VCaP (cell line): ENCODE measurements around the gene HOXD13.

Experiments
- H3K27ac ChIP-seq: fragments of 450-650 bp; 2 replicates; pipeline ENCODE4 v1.5.1; 2017
- TF ChIP-seq, protein P1 (sequence below): fragments of 450-650 bp; conservative IDR thresholded peaks from 2 replicates; pipeline ENCODE4 v1.5.1; 2017; ENCODE audit warnings: mild to moderate bottlenecking, moderate library complexity

Gene HOXD13

DNA sequence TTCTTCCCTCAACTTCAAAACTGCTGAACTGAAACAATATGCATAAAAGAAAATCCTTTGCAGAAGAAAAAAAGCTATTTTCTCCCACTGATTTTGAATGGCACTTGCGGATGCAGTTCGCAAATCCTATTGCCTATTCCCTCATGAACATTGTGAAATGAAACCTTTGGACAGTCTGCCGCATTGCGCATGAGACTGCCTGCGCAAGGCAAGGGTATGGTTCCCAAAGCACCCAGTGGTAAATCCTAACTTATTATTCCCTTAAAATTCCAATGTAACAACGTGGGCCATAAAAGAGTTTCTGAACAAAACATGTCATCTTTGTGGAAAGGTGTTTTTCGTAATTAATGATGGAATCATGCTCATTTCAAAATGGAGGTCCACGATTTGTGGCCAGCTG lies 45.4 kb downstream of the HOXD13 start:
- TF ChIP-seq, protein P1, sequence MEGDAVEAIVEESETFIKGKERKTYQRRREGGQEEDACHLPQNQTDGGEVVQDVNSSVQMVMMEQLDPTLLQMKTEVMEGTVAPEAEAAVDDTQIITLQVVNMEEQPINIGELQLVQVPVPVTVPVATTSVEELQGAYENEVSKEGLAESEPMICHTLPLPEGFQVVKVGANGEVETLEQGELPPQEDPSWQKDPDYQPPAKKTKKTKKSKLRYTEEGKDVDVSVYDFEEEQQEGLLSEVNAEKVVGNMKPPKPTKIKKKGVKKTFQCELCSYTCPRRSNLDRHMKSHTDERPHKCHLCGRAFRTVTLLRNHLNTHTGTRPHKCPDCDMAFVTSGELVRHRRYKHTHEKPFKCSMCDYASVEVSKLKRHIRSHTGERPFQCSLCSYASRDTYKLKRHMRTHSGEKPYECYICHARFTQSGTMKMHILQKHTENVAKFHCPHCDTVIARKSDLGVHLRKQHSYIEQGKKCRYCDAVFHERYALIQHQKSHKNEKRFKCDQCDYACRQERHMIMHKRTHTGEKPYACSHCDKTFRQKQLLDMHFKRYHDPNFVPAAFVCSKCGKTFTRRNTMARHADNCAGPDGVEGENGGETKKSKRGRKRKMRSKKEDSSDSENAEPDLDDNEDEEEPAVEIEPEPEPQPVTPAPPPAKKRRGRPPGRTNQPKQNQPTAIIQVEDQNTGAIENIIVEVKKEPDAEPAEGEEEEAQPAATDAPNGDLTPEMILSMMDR = no peak
- no peak overlapping the region for H3K27ac ChIP-seq

DNA sequence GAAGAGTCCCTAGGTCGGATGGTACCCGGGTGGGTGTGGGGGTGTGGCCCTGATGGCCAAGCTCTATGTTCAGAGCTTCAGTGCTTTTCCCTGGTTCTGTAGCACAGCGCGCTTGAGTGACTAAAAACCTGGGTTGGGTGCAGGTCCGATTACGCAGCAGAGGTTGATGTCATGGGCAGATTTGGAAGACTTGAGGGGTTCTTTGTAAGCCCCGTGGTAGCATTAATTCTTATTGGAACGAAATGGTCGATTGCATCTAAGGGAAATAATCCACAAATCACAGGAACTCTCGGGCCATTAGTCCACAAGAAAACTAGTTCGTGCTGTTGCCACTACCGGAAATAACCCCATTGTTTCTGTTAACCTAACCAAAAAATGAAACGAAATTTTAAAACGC lies 46.0 kb downstream of the HOXD13 start:
- TF ChIP-seq, protein P1 = no peak
- H3K27ac ChIP-seq = no peak overlapping the region

DNA sequence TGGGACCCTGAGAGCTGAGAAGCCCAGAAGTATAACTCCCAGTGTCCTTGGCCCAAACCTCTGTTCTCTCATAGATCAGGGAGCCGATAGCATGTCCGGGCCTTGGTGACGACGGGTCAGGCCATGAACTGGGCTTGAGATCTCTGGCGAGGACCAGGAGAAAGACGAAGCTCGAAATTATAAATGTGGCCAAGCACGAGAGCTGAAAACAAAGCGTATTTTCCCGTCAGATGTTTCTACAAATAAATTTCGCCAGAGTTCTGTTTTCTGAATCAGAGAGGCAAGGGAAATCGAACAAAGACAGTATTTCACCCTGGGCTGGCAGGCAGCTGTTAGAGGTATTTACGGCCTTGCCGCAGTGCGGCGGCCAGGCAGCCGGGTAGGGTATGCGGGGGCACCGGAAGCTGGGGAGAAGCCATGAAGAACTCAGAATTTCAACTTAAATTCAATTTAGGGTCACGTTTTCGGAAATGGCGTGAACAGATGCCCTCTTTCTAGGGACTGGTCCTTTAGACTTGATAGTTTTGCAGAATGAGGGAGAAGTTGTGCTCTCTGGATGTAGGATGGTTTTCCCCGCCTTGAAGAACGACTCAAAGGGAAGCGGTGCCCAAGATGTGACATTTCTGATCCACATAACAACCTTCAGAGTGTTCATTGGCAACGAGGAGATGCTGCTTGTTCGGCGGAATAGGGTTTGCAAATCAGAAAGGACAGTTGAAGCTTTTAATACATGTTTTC lies 46.6 kb downstream of the HOXD13 start:
- H3K27ac ChIP-seq = no peak overlapping the region
- TF ChIP-seq, protein P1 = no peak

DNA sequence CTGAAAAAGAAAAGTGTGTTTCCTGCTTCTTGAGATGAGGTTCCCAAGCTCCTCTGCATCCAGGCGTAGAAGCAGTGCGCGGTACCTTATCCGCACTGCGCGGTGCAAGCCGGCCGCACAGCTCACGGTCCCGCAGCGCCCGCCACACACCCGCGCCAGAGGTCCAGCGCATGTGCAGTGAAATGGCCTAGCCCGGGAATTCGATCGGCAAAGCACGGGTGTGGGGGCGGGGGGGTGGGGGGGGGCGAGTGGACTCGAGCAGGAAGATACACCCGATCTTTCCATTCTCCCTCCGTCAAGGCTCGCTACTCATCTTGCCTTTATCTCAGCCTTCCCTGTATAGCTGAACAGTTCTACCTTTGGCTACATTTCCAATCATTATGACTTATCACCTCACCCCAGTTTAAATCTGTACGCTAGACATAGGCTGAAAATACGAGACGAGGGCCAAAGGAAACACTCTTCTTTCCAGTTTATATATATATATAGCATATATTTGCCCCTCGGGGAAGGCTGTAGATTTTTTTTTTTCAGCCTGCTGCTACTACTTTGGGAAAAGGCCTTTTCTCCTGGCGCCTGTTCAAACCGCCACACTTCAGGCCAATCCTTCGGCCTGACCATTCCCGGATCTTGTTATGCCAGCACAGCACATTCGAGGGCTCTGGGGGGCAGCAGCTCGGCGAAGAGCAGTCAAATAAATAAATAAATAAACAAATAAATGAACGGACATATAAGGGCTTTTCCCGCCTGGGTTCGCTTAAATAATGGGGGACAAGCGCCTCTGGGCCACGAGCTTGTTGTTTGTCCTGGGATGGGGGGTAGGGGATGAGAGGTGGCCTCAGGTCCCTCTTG lies 47.4 kb downstream of the HOXD13 start:
- TF ChIP-seq, protein P1 = no peak
- H3K27ac ChIP-seq = peak overlapping the region; percentile 47; the same call in 1 of the 2 replicates

DNA sequence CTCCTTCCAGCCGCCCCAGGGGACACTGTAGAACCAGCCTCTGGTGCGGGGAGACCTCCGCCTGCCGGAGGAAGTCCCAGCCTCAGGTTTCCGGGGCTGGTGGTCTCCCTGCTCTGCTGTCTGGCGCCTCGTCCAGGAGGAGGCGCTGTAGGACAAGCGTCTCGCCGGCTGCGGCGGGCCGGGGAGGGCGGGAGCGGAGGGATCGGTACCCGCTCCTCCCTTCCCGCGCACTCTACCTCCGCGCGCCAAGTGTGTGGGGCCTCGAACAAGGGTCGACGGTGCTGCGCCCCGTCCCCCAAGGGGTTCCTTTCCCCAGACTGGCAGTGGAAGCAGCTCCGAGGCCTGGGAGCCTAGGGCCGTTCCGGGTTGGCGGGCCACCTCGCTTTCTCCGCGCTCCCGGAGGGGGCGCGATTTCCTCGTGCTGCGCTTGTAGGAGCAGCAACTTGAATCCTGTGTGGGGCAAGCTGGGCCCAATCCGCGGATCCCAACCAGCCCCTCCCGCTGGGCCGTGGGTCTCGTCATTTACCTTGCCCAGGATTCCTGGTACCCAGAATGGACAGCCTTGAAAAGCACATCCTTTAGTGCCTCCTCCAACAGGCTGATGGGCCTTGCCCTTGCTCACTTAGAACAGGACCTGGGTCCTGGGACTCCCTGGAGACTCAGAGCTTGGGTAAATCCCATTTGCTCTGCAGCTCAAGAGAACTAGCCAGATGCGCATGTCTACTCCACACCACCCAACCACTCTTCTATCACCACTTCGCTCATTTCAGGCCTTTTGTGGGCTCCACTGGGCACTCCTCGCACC lies 48.2 kb downstream of the HOXD13 start:
- TF ChIP-seq, protein P1 = peak; percentile 96
- H3K27ac ChIP-seq = peak overlapping the region; percentile 47; the same call in 1 of the 2 replicates

DNA sequence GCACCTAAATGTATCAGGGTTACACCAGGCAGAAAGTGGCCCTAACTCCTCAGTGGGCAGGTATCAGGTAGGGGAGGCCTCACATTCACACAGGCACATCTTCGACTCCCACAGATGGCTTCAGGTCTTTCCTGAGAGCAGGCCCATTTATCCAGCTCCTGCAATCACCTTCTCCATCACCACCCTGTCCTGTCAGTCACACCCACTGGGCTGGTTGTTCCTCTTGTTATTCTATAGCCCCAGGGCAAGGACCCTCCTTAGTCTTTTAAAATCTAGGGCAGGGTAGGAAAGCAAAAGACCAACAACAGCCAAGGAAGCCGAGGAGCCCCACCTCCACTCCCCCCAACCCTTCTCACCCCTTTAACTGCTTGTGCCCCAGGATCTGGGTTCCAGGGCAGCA lies 49.8 kb downstream of the HOXD13 start:
- H3K27ac ChIP-seq = no peak overlapping the region
- TF ChIP-seq, protein P1 = no peak
